WTC11 (cell line): ENCODE data around the gene ANAPC4.

Experiments
- TF ChIP-seq, protein P1 (sequence below): sonication (generic); formaldehyde crosslinking; IDR thresholded peaks from 2 replicates; pipeline ENCODE4 v1.8.1; 2023; ENCODE audit warnings: mild to moderate bottlenecking, moderate library complexity, missing genetic modification reagents
- TF ChIP-seq, protein P2 (sequence below): fragments of 200-600 bp; IDR thresholded peaks from 2 replicates; pipeline ENCODE4 v1.8.0; 2022; ENCODE audit warnings: antibody characterized with exemption

DNA sequence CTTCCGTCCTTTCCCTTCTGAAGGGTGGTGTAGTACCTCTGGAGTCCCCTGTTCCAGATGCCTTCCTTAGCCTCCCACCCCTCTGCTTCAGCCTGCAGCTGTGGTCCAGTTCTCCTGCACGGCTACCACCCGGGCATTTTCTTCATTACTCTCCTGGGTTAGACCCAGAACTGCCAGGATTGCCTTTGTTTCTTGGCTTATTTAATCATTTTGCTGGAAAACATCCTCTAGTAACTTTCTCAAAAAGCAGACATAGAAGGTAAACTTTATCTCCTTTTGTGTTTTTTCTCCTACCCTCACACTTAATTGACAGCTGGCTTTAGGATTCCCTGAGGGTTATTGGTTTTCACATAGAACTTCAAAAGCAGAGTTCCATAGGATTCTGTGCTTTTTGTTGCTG is 20.2 kb downstream of the ANAPC4 start:
- TF ChIP-seq, protein P1, sequence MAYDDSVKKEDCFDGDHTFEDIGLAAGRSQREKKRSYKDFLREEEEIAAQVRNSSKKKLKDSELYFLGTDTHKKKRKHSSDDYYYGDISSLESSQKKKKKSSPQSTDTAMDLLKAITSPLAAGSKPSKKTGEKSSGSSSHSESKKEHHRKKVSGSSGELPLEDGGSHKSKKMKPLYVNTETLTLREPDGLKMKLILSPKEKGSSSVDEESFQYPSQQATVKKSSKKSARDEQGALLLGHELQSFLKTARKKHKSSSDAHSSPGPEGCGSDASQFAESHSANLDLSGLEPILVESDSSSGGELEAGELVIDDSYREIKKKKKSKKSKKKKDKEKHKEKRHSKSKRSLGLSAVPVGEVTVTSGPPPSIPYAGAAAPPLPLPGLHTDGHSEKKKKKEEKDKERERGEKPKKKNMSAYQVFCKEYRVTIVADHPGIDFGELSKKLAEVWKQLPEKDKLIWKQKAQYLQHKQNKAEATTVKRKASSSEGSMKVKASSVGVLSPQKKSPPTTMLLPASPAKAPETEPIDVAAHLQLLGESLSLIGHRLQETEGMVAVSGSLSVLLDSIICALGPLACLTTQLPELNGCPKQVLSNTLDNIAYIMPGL = no peak
- TF ChIP-seq, protein P2, sequence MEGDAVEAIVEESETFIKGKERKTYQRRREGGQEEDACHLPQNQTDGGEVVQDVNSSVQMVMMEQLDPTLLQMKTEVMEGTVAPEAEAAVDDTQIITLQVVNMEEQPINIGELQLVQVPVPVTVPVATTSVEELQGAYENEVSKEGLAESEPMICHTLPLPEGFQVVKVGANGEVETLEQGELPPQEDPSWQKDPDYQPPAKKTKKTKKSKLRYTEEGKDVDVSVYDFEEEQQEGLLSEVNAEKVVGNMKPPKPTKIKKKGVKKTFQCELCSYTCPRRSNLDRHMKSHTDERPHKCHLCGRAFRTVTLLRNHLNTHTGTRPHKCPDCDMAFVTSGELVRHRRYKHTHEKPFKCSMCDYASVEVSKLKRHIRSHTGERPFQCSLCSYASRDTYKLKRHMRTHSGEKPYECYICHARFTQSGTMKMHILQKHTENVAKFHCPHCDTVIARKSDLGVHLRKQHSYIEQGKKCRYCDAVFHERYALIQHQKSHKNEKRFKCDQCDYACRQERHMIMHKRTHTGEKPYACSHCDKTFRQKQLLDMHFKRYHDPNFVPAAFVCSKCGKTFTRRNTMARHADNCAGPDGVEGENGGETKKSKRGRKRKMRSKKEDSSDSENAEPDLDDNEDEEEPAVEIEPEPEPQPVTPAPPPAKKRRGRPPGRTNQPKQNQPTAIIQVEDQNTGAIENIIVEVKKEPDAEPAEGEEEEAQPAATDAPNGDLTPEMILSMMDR = no peak
